ENCODE data around the gene HSP90AB1.
"Not testable (repeated sequence)": the region's sequence is repeated elsewhere in the genome, so short reads cannot be mapped to it uniquely, and the experiment has no call there.

HSP90AB1 gene

DNA sequence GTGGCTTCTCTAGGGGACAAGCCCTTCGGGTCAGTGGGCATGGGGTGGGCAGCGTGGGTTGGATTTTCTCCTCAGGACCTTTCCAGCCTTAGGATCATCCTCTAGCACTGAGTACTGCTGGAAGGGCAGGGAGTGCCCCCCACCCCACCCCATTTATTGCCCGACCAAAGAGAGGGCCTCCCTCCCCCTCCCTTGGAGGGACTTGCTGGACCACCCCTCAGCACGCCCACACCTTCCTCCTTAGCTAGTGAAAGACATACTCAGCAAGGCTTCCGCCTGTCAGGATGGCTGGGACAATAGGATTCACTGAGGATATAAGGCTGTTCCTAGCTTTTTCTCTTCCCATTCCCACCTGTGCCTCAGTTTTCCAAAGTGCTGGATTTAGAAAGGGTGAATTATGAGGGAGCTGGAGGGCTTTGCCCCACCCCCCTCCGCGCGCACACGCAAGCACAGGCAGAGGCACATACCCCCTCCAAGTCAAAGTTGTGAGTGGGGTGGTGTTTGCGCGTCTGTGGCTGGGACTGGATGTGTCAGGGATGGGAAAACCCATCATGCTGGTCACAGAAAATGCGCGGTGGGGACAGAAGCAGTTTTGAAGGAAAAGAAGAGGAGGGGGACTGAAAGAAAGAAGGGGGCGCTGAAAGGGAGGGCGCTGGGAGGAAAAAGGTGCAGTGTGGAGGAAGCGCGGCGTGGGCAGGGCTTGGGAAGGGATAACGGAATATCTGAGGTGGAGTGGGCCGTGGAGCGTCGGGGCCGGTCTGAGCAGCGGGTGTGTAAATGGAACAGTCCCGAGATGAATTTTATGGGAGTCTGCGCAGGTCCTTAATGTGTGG lies 24.2 kb upstream of the HSP90AB1 start:
- DNase-seq: no peak

DNA sequence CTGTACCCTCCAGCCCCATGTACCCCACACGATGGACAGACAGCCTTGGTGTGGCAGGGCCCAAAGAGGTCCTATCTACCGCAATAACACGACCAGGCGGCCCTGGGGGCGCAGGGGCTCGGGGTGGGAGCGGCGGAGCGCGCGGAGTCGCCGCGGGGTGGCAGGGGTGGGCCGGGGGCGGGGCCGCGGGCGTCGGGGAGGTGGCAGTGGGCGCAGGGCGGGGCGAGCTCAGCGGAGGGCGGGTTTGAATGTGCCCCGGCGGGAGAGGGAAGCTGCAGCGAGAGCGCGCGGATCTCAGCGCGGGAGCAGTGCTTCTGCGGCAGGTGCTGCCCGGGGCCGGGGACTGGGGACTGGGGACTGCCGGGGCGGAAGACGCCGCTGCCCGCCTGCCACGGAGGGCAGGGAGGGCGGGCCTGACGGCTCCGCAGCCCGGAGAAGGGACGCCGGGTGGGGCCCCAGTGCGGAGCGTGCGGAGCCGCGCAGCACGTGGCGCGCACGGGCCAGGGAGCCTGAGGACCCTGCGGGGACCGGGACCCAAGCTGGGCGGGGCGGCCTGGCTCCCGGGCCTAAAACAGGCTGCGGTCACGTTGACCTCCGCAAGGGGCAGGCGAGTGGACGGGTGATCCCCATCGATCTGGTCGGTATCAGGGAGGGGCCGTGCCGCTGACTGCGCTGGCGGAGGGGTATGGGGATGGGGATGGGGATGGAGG lies 23.4 kb upstream of the HSP90AB1 start, which contains the start of gene SLC29A1:
Gene SLC29A1 (plus strand): TSS at position 277 of the 710 bp plus-strand sequence. CDS start 3,719 bp downstream, outside the sequence.
- peak; percentile 81 for DNase-seq

DNA sequence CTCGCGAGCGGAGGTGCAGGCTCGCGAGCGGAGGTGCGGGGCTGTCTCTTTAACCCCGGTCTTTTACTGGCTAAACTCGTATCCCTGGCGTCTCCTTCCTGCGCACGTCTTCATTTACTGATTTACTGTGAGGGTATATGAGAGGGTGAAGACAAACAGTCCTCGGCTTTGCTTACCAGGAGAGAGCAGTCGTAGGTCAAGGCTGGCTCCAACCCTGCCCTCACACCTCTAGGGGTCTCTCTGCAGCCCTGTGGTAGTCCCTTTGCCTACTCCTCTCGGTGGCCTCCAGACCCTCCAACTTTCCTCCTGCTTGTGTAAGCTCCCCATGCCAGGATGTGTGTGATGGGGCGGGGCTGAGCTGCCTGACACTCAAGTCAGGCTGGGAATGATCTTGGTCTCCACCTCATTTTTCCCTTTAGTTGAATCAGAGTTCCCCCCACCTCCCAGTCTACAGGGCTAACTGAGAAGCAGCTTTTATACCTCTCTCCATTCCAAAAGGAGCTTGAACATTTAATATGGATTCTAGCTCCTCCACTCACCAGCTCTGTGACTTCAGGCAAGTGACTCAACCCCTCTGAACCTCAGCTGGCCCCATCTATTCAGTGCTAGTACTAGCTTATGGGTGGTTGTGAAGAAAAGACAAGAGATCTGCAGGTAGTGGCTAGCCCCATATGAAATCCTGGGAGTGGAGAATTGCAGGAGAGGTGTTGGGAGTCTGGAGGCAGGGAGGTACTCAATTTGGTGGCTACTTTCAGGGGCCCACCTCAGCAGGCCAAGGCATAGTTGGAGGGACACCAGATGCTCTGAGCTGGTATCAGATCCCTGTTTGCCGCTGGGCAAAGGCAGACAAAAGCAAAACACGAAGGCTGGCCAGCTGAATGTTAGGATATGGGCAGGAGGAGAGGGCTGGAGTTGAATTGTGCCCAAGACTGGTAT lies 22.6 kb upstream of the HSP90AB1 start:
- no peak for DNase-seq

- DNase-seq: no peak
Measured at GRCh38 chr6:44224965-44225305, 22.0 kb upstream of the HSP90AB1 start.

DNA sequence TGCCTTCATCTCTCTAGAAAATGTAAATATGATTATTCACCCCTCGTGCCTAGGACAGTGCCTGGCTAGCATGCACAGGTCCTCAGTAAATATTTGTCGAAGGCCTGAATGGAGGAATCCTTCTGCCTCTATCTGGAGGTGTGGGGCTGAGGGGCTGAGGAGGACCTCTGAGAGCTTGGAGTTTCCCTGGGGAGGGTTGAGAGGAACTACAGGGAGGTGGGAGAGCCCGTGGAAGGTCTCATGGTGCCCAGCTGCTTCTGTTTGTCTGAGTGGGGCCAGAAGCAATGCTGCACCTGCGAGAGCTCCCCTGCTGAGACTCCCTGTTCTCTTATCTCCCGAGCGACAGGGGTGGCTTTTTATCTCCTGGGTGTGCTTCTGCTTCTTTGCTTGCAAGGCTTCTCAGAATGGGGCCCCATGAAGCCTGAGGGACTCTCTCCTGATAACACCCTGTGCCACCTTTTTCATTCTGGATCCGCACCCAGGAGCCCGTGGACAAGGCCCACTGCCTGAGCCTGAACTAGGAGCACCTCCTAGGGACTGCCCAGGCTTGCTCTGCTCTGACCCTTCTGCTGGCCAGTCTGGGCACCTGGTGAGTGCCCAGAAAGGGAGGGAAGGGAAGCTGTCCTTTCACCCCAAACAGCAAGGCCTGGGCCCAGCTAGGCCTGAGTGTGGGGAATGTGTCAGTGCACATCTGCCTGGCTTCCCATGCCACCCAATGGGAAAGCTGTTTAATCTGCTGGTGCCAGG lies 21.1 kb upstream of the HSP90AB1 start:
- DNase-seq: no peak

DNA sequence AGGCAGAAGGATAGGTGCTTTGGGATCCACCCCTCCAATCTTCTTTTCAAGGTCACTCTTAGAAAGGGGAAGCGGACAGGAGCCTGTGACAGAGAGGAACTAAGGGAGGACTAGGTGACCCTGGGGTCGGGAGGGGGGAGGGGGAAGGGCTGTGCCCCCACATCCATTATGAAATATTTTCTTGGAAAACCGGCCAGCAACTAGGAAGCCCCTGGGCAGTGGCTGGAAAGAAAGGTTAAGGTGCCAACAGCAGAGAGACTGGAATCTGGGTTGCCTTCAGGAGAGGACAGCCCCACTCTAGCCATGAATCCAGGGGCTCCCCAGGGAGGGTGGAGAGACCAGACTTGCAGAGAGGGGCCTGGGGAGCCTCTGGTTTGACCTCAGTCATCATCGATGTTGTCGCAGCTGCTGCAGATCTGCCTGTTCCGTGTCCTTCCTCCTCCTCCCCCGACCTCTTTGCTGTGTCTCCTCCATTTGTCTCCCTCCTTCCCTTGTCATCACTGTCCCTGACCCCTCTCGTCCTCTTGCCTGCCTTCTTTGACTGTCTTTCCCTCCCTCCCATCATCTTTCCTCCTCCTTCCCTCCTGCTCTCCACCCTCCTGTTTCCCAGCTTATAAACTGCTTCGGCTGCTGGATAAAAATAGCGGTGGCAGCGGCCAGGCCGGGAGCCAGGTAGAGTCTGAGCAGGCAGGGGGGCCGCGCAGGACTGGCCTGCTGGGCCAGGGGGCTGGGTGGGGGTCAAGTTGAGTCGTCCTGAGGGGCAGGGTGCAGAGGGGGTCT lies 20.3 kb upstream of the HSP90AB1 start:
- DNase-seq: no peak

- no peak for DNase-seq
Measured at GRCh38 chr6:44227148-44227793, 19.6 kb upstream of the HSP90AB1 start.

- DNase-seq: no peak
Measured at GRCh38 chr6:44228031-44228430, 18.9 kb upstream of the HSP90AB1 start.

- no peak for DNase-seq
Measured at GRCh38 chr6:44228433-44228832, 18.5 kb upstream of the HSP90AB1 start.

- DNase-seq: no peak
Measured at GRCh38 chr6:44228836-44229235, 18.1 kb upstream of the HSP90AB1 start.

DNA sequence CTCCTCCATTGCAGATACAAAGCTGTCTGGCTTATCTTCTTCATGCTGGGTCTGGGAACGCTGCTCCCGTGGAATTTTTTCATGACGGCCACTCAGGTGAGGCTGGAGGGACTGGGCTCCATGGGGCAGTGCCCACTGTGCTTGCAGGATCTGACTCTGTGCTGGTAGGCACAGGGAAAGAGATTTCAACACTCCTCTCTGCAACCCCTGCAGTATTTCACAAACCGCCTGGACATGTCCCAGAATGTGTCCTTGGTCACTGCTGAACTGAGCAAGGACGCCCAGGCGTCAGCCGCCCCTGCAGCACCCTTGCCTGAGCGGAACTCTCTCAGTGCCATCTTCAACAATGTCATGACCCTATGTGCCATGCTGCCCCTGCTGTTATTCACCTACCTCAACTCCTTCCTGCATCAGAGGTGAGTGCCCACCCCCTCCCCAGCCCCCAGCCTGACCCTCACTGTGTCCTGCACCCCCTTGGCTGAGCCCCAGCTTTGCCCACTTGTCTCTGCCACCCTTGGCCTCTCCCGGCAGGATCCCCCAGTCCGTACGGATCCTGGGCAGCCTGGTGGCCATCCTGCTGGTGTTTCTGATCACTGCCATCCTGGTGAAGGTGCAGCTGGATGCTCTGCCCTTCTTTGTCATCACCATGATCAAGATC lies 17.4 kb upstream of the HSP90AB1 start:
- no peak for DNase-seq

GRCh38 chr6:44230034-44230675 lies 16.7 kb upstream of the HSP90AB1 start:
- DNase-seq: no peak

- DNase-seq: not testable (repeated sequence)
Measured at GRCh38 chr6:44231426-44231825, 15.5 kb upstream of the HSP90AB1 start.

DNA sequence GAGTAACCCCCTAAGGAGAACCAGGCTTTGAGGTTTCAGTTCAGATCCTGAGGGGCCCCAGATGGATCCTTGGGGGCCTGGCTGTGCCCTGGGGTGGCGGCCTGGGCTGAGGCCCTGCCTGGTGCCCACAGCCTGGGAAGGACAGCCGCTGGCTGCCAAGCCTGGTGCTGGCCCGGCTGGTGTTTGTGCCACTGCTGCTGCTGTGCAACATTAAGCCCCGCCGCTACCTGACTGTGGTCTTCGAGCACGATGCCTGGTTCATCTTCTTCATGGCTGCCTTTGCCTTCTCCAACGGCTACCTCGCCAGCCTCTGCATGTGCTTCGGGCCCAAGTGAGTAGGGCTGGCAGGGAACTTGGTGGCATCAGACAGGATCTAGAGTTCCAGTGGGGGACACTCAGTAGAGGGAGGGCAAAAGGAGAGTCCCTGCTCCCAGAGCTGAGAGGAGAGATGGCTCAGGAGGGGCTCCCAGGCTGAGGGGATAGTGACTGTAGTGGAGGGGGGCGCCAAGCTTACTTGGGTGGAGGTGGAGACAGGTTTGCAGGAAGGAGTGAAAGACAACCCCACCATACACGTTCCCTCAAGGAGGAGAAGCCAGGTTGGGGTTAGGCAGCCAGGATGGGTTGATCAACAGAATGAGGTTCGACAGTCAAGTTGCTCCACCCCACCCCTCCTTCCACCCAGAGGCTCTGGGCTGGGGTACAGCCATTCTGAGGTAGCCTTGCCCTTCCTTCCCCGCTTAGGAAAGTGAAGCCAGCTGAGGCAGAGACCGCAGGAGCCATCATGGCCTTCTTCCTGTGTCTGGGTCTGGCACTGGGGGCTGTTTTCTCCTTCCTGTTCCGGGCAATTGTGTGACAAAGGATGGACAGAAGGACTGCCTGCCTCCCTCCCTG lies 14.0 kb upstream of the HSP90AB1 start:
- no peak for DNase-seq

GRCh38 chr6:44233567-44234100 lies 13.3 kb upstream of the HSP90AB1 start:
- DNase-seq: no peak

- DNase-seq: no peak
Measured at GRCh38 chr6:44234101-44235025, 12.5 kb upstream of the HSP90AB1 start.

DNA sequence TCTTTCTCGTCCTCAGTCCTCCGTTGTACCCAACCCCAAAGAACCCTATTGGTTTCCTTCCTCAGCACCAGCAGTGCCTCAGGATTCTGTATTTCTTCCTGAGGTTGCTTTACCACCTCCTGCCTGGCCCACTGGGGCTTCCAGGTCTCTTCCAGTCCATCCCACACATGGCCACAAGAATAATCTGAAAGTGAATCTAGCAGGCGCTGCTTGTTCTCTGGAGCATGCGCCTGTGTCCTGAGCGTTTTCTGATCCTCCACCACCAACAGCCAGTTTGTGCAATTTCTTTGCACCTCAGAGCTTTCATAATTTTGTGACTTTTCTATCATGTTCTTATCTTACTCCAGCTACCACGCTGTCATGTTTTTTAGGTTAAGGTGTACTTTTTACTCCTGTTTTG lies 11.6 kb upstream of the HSP90AB1 start:
- DNase-seq: no peak
